GM19455 (cell line): ENCODE results near the gene UBE2D1.

Experiments
- ATAC-seq: cut with Tn5 transposase; IDR thresholded peaks from one replicate; pipeline ENCODE4 v1.9.1; 2021; ENCODE audit not compliant: unreplicated experiment

UBE2D1 gene

DNA sequence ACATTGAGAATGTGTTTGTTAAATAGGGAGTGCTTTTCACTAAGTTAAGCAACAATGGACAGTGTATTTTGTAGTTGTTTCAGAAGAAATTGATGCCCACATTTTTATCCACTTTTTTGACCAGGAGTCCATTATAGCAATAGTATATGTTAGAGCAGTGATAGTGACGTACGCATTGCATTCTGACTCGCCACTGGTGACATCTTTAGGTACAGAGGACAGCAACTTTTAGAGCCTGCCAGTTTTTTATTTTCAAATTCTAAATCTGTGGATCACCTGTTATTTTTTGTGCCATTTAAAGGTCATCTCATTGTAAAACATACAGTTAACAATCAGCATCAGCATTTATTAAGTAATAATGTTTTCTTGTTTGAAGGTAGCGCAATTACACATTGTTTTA lies 1.4 kb downstream of the UBE2D1 start:
- ATAC-seq = no peak

DNA sequence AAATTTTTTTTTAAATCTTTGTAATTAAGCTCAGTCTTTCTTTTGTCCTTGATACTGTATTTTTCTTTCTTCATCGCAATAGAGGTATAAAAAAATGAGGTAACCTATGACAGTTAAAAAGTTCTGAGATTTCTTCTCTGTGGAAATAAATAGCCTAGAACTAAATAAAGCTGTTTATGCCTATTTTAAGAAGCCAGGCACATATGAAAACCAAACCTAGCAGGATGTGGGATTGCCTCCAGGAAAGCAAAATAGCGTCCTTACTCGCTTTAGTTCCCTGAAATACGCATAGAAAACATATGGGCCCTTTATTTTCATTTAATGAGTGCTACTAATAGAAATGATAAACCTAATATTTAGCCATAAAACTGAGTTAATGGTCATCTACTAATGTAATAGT lies 6.6 kb downstream of the UBE2D1 start:
- ATAC-seq = no peak

DNA sequence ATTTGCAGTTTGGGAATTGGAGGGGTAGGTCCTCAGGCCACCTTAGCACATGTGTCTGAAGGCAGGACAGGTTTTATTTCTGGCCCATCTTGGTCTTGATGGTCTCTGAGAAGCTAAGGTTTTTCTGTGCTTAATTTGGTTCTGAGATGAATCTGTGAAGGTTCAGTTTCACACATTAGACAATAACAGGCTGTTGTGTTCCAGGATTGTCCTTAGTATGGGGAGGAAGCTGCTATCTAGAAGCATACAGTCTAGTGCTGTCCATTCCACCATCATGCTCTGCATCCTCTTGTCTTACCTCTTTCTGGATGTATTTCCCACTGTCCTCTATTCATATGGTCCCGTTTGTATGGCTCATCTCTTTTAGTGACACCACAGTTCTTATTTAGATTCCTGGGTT lies 7.1 kb downstream of the UBE2D1 start:
- ATAC-seq = peak; percentile 52

DNA sequence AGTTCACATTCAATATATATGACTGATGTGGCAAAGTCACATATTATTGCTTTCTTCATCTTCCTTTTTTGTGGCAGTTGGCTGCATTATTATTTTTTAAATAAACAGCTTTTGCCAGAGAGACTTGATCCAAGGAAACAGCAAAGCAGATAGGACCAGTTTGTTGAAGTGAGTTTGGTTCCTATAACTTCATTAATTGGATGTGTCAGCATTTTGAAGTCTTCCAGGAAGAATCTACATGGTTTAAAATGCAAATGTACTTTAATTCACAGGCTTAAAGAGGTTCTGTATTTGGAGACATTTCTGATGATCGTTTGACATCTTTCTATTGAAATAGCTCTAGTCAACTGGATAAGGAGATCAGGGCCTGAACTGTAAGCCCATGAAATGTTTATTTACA lies 13.2 kb downstream of the UBE2D1 start:
- ATAC-seq = no peak

DNA sequence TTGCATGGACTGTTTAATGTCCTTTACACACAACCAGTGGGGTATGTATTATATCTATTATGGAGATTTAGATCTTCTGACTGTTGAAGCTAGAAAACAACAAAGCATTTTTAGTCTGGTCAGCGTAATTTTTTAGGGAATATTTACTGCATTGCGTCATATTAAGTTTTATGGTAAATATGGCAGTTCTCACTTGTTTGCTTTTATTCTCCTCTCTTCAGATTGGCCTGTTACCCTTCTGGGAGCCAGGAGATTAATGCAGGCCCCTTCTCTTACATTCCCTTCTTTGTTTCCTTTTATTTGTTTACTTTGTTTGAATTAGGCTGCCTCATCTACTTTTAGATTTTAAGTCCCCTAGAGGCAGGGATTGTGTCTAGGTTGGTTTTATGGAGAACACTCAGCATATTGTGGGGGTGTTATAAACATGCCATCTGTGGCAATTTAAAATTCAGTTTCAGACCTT lies 13.8 kb downstream of the UBE2D1 start:
- ATAC-seq = no peak

DNA sequence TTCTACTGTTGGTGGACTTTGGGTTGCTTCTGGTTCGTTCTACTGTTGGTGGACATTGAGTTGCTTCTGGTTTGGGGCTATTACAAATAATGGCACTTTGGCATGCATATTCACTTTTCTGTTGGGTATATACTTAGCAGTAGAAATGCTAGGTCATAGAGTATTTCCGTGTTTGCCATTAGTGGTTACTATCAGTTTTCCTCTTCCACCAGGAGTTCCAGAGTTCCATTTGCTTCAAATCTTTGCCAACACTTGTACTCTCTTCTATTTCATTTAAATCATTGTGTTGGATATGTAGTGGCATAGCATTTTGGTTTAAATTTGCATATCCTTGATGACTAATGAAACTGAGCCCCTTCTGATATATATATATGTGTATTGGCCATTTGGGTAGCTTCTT lies 15.2 kb downstream of the UBE2D1 start:
- ATAC-seq = no peak

DNA sequence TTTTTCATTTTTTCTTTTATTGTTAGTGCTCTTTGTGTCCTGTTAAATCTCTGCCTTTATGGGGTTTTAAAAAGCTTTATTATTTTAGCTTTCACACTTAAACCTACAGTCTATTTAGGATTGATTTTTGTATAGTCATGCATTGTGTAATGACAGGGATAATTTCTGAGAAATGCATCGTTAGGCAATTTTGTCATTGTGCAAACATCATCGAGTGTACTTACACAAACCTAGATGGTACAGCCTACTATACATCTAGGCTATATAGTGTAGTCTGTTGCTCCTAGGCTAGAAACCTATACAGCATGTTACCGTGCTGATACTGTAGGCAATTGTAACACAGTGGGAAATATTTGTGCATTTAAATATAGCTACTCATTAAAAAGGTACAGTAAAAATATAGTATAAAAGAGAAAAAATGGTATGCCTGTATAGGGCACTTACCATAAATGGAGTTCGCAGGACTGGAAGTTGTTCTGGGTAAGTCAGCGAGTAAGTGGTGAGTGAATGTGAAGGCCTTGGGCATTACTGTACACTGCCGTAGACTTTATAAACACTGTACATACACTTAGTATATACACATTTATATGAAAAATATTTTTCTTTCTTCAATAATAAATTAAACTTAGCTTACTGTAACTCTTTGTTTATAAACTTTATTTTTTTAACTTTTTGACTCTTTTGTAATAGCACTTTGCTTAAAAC lies 16.0 kb downstream of the UBE2D1 start:
- no peak for ATAC-seq

DNA sequence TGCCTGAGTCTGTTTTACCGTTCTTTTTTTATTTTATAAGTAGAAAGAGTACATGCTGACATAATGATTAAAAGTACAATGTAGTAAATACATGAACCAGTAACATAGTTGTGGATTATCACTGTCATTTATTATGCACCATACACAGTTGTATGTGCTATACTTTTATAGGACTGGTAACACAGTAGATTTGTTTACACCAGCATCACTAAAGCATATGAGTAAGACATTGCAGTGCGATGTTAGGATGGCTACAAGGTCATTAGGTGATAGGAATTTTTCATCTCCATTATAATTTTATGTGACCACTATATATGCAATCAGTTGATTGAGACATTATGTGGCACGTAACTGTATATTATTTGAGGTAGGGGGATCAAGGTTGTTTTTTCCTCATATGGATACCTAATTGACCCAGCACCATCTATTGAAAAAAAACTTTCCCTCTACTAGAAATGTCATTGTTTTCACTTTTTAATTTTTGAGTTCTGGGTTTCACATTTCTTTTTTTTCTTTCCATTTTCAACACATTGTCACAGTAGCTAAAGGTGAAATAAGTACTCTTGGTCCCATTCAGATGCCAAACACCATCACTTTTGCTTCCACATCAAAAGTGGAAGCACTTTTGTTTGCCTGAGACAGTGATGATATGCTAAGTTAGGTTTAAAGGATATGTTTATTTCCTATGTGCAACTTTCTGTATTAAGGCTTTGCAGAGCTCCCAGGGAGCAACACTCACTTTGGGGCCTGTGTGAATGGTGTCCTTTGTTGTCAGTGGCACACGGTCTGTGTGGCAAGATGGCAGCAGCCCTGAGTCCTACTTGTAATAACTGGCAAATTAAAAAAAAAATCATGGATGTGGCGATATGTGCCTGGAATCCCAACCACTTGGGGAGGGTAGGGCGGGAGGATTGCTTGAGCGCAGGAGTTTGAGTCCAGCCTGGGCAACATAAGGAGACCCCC lies 17.1 kb downstream of the UBE2D1 start:
- no peak for ATAC-seq

DNA sequence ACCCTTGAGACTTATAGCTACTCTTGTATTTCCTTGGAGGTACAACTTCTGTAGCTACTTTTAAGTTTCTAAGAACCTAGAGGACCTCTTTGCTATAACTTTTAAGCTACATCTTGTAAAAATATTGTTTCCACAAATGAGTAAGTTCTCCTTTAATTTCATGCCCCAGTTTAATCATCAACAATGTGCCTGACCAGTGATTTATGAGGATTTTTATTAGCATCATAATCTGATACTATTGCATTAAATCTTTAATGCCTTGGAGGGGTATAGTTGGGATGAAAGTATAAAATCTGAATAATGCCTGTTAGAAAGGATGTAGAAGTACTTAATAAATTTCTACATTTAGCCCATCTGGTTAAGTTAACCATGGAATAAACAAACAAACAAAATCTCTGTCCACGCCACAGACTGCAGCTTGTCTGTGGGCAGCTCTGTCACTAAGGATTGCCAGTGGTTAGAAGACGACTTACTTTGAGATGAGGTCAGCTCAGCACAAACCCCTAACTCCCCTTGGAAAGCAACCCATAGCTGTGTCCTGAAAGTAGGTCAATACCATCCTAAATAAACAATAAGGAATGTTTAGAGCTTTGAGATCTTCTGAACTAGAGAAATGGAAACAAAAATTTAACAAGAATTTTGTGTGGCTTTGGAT lies 18.3 kb downstream of the UBE2D1 start:
- no peak for ATAC-seq

DNA sequence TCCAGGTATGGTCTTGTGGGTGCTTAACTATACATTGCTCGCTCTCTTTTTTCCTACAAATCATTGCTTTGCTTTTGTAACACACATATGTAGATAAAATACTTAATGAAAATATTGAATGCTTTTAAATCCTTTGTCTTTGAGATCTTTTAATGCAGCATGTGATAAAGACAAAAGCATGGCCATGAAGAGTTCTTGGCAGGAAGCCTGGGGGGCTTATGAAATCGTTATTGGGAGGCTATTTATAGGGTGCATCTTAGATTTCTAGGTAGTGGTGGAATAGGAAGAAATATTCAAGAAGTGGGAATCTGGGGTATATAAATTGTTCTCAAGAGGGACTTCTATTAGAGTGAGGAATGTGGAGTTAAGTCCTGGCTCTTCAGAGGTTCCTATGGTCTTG lies 21.9 kb downstream of the UBE2D1 start:
- no peak for ATAC-seq

DNA sequence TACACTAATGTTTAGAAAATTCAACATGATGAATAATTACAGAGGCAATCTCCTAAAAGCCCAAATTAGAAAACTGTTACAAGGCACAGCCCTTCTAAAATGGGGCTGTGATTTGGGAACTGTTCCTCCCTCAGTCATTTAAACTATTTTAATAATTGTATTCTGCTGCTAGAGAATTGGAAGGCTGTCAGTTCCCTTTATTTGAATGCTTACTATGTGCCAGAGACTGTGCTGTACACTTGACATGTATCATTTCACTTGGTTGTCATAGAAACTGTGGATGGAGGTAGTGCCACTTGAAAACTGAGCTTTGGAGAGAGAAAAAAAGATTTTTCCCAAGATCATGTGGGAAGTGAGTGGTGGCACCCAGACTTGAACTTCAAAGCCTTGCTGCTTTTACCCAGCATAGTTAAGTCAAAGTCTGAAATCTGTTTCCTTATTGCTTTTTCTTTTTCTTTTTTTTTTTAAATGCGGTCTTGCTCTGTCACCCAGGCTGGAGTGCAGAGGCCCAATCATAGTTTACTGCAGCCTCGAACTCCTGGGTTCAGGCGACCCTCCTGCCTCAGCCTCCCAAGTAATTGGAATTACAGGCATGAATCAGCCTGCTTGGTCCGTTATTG lies 23.6 kb downstream of the UBE2D1 start:
- no peak for ATAC-seq

DNA sequence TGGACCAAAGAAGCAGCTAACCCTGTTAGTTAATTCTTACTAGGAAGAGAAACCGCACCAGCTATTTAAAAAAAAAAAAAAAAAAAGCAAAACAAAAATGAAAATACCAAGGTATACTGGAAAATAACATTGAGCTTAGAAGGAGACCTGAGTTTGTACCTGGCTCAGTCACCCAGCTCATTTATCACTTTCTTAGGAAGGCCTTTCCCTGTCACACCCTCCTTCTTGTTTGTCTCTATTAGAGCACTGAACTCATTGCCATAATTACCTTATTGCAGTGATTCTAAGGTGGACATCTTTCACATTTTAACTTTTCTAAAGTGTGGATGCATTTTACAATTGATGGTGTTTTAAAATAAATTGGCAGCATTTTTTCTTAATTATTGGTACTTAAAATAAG lies 24.1 kb downstream of the UBE2D1 start:
- ATAC-seq = no peak

DNA sequence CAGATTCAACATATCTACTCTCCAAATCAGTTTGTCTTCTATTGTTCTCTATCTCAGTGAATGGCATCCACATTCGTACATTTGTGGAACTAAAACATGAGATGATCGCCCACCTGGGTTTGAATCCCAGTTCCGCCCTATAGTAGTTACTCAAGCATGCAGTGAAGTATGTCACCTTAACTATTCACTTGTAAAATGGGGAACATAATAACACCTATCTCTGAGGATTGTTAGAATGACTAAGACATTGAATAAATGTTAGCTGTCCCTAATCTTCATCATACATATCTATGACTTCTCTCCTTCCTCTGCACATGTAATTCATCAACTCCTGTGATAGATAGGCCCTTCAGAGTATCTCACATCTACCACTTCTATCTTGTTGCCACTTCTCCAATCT lies 24.7 kb downstream of the UBE2D1 start:
- no peak for ATAC-seq

DNA sequence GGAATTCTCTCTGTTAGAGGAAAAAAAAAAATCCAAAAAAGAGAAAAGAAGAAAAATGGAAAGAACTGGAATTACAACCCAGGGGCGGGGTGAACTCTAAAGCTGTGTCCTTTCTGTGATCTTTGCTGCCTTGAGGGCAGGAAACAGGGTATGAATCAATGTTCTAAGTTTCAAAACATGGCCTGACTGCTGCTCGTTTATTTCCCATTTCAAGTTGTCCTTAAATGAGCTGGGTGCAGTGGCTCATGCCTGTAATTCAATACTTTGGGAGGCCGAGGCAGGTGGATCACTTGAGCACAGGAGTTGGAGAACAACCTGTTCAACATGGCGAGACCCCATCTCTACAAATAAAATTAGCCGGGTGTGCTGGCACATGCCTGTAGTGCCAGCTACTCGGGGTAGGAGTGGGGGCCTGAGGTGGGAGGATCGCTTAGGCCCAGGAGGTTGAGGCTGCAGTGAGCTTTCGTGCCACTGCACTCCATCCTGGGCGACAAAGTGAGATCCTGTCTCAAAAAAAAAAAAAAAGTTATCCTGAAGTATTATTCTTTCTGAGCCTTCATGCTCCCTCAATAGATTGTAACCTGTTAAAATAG lies 25.7 kb downstream of the UBE2D1 start:
- ATAC-seq = no peak

DNA sequence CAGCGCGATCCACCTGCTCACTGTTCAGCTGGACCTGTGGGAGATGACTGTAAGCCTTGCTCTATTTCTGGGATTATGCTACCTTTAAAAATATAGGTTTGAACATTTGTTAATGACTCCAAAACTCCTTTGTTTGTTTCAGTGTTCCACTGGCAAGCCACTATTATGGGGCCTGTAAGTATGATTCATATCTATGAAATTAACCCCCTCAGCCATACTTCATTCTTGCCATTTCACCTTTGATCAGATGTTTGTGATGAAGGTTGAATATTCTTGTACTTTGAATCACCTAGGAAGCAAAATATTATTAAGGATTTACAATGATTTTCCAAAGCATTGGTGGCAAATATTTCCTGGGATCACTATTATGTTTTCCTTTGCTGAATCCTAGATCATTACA lies 26.5 kb downstream of the UBE2D1 start:
- no peak for ATAC-seq

DNA sequence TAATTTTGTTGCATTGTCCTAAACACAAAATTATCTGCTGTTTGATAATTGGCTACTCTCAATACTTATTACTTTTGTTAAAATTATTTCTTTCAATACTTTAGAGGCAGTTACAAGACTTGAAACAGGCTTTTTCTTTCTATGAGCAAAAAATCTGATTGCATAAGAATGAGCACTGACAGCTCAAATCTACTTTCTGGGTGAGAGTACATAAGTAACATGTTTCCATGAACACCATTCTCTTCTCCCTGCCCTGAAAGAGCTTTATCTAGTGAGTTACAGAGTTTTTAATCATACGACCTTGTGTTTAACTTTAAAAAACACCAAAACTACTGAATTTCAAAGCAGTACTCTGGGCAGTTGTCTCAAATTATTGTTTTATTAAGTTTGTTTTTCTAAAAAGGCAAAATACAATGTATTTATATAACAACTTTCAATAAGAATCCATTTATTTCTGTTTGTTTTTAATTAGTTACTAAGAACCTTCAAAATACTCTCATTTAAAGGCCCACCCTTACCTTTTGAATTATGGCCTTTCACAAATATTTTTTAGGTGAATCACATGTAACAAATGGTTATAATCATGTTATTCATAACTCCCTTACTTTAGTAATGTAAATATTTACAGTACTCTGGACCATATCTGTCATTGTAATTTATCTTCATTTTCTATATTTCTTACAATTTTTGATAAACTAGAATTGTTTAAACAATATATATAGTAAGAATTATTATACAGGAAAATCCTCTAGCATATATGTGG lies 27.4 kb downstream of the UBE2D1 start:
- no peak for ATAC-seq

DNA sequence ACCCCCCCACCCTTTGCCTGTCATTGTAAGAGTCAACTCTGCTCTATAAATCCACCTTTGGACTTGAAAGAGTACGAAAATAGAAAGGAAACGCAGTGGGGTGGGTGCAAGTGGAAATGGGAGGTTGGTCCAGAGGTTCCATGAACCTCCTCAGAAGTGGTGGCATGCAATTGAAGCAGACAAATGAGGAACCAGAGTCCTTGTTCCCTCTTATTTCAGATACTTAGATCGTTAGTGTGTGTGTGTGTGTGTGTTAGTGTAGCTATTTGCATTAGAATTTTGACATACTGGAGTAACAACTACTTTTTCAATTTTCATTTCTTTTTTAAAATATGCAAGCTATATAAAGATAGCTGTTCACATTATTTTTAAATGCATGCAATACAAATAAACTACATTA lies 32.3 kb downstream of the UBE2D1 start:
- no peak for ATAC-seq

DNA sequence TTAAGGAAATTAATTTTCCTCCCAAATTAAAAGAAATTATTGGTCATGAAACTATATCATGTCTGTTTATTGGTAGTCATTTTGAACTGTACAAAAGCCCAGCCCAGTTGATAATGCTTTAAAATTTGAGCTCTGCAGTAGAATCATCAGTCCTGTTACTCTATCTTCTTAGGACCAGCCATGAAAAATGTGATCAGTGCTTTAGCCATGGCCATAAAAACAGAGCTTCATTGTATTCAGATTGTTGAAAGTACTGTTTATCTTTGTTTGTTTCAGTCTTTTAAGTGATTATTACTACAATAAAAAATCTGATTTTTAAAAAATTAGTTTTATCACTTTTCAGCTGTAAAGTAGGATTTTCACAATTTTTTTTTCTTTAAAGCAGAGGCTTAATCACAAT lies 36.7 kb downstream of the UBE2D1 start:
- no peak for ATAC-seq

DNA sequence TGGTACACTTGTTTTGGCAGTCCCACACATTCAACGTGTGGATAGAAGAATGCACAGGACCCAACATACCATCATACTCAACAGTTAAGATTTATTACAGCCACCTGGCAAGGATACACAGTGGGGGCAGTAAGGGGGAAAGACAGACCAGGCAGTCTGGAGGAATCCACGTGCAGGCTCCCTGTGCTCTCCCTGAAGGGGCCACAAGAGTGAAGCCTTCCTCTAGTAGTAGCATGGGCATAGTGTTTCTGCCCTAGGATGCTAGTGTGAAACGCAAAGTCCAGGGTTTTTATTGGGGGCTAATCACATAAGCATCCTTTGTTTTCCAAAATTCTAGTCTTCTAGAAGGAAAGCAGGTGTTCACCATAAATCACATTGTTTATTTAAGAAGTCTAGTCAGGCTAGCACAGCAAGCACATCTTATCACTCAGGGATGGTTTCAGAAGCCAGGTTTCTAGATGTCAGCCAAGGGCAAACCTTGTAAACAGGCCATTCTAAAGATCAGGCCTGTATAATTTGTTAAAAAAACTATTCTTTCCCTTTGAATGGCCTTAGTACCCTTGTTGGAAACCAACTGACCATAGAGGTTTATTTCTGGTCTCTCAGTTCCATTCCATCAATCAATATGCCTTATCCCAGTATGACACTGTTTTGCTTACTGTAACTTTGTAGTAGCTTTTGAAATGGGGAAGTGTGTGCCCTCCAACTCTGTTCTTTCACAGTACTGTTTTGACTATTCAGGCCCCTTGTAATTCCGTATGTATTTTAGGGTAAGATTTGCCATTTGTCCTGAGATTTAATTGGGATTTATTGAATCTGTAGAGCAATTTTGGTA lies 38.0 kb downstream of the UBE2D1 start:
- no peak for ATAC-seq
